ENCODE results near the gene MAN1A1.

Gene MAN1A1

GRCh38 chr6:119345114-119345513 is 4.4 kb downstream of the MAN1A1 start:
- DNase-seq, result no peak

DNA sequence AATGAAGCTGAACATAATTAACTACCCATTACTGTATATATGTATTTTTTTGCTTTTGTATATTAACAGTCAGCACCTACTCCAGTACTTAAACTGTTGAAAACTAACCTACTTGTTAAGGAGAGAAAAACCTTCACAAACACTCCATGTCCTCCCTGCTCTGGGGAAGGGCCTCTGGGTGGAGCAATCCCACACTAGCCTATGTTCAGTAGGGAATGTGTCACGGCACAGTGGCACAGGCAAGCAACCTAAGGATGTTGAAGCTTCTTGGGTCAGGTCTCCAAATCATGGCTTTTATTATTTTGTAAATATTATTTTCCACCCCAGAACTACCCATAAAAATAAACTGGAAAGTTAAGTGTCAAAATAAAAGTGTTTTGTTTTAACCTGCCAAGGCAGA is 5.3 kb downstream of the MAN1A1 start:
- no peak for DNase-seq

DNA sequence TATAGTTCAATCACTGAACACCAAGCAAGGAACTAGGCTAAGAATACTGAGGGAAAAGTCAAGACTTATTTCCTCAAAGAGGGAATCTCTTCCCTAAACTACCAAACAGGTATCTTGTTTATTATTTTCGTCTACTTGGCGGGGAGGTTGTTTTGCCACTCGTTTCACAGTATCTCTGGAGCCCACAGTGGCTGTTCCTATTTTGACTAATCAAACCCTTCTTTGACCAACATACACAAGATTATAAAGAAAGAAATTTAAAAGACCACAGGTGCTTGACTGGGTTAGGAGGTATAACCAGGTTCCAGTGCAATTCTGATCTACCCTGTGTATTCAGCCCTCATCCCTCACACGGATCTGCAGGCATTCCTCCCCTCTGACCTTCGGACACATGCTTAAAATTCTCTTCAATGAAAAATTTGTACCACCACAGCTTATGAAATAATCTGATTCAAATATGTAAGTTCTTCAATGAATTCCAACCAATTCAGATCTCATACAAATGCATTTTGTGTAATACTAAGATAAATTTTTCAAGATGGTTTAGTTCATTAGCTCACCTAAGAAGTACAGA is 5.9 kb downstream of the MAN1A1 start:
- no peak for DNase-seq

GRCh38 chr6:119343167-119343566 is 6.4 kb downstream of the MAN1A1 start:
- DNase-seq, result no peak

GRCh38 chr6:119342430-119342829 is 7.1 kb downstream of the MAN1A1 start:
- DNase-seq, result no peak

DNA sequence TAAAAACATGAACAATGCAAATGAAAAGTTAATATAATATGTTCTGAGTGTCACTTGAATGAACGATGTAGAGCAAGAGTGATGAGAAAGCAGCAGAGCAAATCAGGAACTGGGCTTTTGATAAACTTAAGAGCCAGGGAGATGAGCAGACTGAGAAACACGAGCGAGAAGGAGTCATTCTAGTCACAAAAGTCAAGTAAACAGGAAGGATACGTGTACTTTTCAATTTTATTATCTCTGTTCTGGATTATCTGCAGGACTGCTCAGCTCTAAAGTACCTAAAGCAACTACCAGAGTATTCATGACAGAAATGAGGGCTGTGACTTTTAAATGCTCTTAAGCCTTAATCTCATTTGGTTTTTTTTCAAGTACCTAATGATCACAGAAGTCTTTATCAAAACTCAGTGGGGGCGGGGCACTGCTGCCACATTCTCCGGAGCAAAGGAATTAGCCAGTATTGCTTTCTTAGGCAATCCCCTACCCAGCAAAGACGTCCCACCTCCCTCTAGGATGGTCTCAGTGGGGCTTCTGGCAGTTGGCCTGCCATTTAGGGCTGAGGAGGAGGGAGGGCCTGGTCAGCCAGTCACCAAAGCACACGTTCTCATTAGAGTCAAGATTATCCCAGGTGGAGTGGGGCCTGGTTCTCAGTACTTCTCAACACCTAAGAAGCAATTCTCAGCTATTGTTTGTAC is 8.6 kb downstream of the MAN1A1 start:
- no peak for DNase-seq

- no peak for DNase-seq
Observed at GRCh38 chr6:119339941-119340456, 9.6 kb downstream of the MAN1A1 start.

- no peak for DNase-seq
Observed at GRCh38 chr6:119337762-119338161, 11.8 kb downstream of the MAN1A1 start.

GRCh38 chr6:119337252-119337651 is 12.3 kb downstream of the MAN1A1 start:
- DNase-seq, result no peak

DNA sequence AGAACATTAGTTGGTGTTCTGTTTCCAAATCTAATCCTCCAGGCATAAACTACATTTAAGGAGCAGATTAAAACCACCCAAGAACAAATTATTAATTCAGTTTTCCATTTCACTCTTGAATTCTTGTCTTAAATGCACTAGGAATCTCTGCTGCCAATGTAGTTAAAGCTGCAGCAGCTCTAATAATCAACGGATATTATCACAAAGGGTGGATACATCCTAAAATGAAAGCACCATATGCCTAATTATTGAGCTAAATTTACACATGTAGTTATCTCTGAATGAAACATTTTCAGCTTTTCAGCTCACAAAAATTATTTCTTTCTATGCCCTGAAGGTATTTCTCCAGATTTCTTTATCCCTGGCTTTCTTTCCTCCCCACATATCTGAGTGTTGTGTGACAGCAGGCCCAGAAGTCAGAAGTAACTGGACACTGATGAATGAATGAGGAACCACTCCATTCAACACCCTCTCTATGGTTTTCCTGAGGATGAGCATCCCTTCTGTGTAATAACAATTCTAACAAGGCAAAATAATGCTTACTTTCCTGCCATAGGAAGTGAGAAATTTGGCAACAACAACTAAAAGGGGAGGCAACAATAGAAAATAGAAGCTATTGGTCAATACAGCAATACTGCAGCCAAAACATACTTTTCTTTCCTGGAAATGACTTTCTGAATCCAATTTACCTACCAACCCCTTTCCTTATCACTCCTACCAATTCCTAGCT is 14.9 kb downstream of the MAN1A1 start:
- no peak for DNase-seq

DNA sequence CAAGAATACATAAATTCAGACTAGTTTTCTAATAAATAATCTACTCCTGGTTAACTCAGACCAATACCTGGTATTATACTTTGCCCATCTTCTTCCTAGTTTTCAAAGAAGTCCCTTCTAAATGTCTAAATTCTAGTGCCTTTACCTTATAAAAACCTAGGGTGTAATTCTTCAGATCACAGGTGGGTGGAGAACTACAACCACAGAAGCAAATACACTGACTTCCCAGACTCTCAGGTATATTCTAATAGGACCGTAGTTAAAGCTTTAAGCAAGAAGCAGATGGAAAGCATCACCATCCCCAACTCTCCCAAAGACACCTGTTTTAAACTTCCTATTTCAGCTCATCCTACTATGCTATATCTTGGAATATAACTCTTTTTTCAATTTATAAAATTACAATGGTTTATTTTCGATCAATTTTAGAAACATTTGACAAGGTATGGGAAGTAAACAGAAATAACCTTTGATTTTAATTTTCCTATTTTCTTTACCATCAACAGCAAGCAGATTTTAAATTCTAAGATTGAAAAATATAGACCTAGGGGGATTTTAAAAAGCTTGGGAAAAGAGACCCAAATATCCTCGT is 15.8 kb downstream of the MAN1A1 start:
- DNase-seq, result no peak

- DNase-seq, result no peak
Observed at GRCh38 chr6:119333063-119333609, 16.4 kb downstream of the MAN1A1 start.

- no peak for DNase-seq
Observed at GRCh38 chr6:119331663-119332286, 17.8 kb downstream of the MAN1A1 start.

GRCh38 chr6:119330520-119331113 is 18.9 kb downstream of the MAN1A1 start:
- no peak for DNase-seq

GRCh38 chr6:119329794-119330180 is 19.8 kb downstream of the MAN1A1 start:
- no peak for DNase-seq

DNA sequence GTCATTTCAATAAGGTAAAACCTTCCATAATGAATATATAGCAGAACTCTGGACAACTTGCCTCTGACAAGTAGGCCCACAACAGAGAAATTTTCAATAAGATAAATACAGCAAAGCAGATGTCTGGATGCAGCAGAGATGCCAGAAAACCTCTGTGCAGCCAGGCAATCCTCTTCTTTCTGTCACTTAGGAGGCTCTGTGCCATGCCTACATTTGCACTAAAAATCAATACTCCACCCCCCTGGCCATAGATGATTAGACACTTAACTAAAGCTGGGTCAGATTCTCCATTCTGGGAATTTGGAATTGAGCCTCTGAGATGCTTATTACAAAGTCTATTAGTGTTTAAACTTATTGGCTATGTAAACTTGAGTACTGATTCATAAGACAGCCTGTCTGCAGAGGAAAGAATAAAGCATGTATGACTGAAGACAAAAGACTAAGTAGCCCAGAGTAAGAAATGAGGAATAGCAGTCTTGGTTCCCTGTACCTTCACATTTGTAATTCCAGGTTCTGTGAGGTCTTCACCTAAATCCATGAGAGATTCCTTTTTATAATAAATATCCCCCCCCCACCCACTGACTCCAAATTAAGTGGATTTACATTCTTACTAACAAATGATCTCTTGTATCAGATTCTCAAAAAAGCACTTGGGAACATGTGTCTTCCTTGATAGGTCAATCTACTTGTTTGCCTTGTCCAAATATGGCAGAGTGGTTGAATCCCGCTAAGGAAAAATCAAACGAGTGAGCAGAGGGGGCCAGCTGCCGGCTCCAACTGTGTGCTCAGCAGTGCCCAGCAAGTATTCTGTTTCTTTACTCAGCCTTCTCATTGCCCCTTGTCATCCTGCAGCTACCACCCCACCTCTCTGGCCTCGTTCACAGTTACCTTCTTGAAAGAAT is 20.4 kb downstream of the MAN1A1 start:
- no peak for DNase-seq

DNA sequence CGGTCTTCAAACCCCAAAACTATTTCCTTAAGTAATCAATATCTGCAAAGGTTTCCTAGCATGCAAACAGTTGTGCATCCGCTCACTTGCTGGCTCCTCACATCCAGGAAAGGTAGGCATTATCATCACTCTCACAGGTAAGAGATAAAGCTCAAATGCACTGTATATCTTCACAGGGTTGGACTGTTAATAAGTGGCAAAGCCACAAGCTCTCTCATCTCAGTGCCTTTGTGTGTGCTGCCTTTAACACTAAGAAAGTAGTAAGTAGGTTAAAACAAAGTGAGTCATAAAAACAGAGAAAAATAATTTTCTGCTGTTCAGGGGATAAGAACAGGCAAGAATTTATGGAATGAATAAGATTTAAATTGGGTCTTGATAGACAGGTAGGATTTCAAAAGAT is 21.3 kb downstream of the MAN1A1 start:
- no peak for DNase-seq

DNA sequence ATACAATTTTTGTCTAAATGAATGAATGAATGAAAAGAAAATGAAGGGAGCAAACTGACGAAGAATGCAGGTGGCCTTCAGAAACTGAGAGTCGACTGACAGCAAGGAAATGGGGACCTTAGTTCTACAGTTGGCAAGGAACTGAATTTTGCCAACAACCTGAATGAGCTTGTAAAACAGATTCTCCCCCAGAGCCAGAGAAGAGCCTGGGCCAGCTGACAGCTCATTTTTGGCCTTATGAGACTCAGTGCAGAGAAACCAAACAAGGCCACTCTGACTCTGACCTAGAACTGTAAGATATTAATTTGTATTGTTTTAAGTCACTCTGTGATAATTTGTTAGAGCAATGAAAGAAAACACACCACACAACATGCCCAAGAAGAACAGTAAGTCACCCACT is 21.8 kb downstream of the MAN1A1 start:
- DNase-seq, result no peak

DNA sequence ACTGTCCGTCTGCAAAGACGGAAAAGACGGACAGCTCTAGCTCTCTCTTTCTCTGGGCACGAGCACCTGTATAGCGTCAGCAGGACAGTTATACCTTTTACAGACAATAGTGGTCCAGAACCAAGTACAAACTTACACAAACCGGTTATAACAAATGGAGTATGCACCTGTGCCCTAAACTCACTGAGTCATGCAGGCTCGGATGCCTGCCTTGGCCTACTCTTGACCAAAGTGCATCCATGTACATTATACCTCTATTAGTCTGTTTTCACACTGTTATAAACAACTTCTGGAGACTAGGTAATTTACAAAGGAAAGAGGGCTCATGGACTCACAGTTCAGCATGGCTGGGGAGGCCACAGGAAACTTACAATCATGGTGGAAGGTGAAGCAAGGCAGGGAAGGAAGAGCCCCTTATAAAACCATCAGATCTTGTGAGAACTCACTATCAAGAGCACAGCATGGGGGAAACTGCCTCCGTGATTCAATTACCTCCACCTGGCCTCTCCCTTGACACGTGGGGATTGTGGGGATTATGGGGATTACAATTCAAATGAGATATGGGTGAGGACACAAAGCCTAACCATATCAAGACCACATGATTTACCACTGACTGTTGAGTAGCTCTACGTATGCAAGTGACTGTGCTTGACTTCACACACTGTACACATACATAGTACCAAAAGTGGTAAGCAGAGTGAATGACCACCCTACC is 23.1 kb downstream of the MAN1A1 start:
- no peak for DNase-seq

DNA sequence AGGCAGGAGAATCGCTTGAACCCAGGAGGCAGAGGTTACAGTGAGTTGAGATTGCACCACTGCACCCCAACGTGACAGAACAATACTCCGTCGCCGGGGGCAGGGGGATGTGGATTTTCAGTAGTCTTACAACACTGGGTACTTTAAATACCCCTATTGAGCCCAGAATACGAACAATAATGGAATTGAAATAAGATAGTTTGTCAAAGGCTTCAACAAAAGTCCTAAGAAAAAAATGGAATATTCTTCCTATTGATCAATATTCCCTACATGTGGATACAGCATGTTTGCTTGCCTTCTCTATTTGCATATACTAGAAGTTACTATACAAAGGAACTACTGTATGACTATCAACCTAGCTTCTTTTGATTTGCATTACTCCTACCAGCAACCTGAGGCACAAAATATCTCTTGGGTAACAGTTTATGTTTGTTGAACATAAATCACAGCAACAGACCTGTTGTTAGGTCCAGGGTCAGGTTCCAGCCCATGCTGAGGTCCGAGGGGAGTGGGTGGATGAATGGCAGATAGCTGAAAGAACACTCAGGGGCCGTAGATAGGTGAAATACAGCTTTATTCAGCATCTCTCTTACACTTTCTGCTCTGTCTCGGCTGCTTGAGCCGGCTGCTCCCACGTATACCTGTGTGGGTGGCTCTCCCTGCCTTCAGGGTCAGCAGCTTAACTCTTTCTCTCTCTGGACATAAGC is 23.8 kb downstream of the MAN1A1 start:
- no peak for DNase-seq
